Gastroesophageal sphincter (tissue), 3 donors: ENCODE results near the gene GABRB3.

Experiments used
- EP300 ChIP-seq: sonication (generic); formaldehyde crosslinking; IDR thresholded peaks from one replicate; pipeline ENCODE4 v1.6.1; 2017; ENCODE audit warnings: antibody characterized with exemption, mild to moderate bottlenecking
- POLR2A ChIP-seq, 2 donors: fragments of 450-650 bp; IDR thresholded peaks; one replicate each; pipeline ENCODE4 v1.6.1; 2017; ENCODE audit warnings: antibody characterized with exemption in 2 of 2, mild to moderate bottlenecking in 2 of 2, moderate library complexity in 1 of 2
- POLR2AphosphoS5 ChIP-seq: sonication (generic); formaldehyde crosslinking; IDR thresholded peaks from one replicate; pipeline ENCODE4 v1.6.1; 2017; ENCODE audit warnings: antibody characterized with exemption
- TF ChIP-seq, protein P1 (sequence below), 4 experiments: fragments of 200-600 bp in 2 of 4; fragments of 450-650 bp in 2 of 4; sonication (generic) in 1 of 4; IDR thresholded peaks; one replicate each; pipeline ENCODE4 v1.5.1; 2017 to 2019; ENCODE audit warnings: antibody characterized with exemption in 4 of 4, mild to moderate bottlenecking in 2 of 4, moderate library complexity in 2 of 4

DNA sequence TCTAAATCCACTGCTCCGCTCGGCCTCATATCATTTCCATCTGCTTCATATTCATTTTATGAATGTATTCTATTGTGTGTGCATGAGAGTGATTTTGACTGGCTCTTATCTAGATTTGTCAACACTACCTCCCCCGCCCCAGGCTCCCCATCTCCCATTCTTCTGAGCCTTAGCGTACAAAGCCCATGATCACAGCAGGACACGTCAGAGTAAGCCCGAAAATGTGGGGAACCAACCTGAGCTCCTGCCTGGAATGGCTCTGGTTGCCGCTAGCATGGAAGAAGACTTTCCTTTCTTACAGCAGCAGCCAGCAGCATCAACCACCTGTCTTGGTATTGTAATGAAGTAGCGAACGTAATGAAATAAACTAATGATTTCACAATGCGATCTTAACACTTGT lies 61.4 kb downstream of the GABRB3 start:
- TF ChIP-seq, protein P1, sequence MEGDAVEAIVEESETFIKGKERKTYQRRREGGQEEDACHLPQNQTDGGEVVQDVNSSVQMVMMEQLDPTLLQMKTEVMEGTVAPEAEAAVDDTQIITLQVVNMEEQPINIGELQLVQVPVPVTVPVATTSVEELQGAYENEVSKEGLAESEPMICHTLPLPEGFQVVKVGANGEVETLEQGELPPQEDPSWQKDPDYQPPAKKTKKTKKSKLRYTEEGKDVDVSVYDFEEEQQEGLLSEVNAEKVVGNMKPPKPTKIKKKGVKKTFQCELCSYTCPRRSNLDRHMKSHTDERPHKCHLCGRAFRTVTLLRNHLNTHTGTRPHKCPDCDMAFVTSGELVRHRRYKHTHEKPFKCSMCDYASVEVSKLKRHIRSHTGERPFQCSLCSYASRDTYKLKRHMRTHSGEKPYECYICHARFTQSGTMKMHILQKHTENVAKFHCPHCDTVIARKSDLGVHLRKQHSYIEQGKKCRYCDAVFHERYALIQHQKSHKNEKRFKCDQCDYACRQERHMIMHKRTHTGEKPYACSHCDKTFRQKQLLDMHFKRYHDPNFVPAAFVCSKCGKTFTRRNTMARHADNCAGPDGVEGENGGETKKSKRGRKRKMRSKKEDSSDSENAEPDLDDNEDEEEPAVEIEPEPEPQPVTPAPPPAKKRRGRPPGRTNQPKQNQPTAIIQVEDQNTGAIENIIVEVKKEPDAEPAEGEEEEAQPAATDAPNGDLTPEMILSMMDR (IDR thresholded peaks at IDR 0.05), result no peak
- TF ChIP-seq POLR2A (IDR thresholded peaks at IDR 0.05) (no peak), POLR2AphosphoS5 (no peak), EP300 (no peak)
